Liver (tissue), 9 donors: Measurements from ENCODE around the gene CDH23. TPM values are rescaled to one million over a fixed set of nuclear protein-coding genes. Genes with fewer than 3 reads are reported as not detected.

Experiments
- DNase-seq: peaks from one replicate; pipeline ENCODE4 v3.0.0-alpha.2; 2017; ENCODE audit warnings: low spot score
- H3K27ac ChIP-seq, 2 donors: one replicate each; pipeline ENCODE4 v1.7.0; 2013; ENCODE audit warnings: inconsistent platforms in 2 of 2, low read length in 2 of 2, control low read depth in 1 of 2, low read depth in 1 of 2, mild to moderate bottlenecking in 1 of 2
- H3K27me3 ChIP-seq, 4 donors: one replicate each; pipeline versions ENCODE4 v1.6.1 to v1.7.0; 2013; ENCODE audit warnings: low read length in 3 of 4, inconsistent platforms in 1 of 4, mild to moderate bottlenecking in 1 of 4, moderate library complexity in 1 of 4; ENCODE audit not compliant: control insufficient read depth in 4 of 4, insufficient read depth in 4 of 4
- H3K36me3 ChIP-seq, 4 donors: one replicate each; pipeline versions ENCODE4 v1.6.1 to v1.7.0; 2013; ENCODE audit warnings: low read length in 3 of 4, mild to moderate bottlenecking in 3 of 4, low read depth in 1 of 4, moderate library complexity in 1 of 4; ENCODE audit not compliant: control insufficient read depth in 4 of 4, insufficient read depth in 3 of 4
- H3K4me1 ChIP-seq, 4 donors: one replicate each; pipeline versions ENCODE4 v1.6.1 to v1.7.0; 2013; ENCODE audit warnings: low read length in 3 of 4, mild to moderate bottlenecking in 3 of 4, moderate library complexity in 1 of 4; ENCODE audit not compliant: control insufficient read depth in 4 of 4, insufficient read depth in 4 of 4
- H3K4me3 ChIP-seq, 3 donors: one replicate each; pipeline versions ENCODE4 v1.6.1 to v1.7.0; 2013; ENCODE audit warnings: low read length in 3 of 3, control low read depth in 1 of 3, low read depth in 1 of 3, mild to moderate bottlenecking in 1 of 3
- H3K9ac ChIP-seq, 2 donors: one replicate each; pipeline ENCODE4 v1.7.0; 2013; ENCODE audit warnings: low read length in 2 of 2, mild to moderate bottlenecking in 2 of 2, moderate library complexity in 2 of 2, control low read depth in 1 of 2, low read depth in 1 of 2
- H3K9me3 ChIP-seq, 4 donors: one replicate each; pipeline versions ENCODE4 v1.6.1 to v1.7.0; 2013; ENCODE audit warnings: low read length in 3 of 4; ENCODE audit not compliant: control insufficient read depth in 4 of 4
- ATF3 ChIP-seq: IDR thresholded peaks from 2 replicates; pipeline ENCODE4 v1.6.1; 2016; ENCODE audit warnings: antibody characterized with exemption
- CTCF ChIP-seq: fragments of 150-350 bp; IDR thresholded peaks from 2 replicates; pipeline ENCODE4 v1.5.1; 2017; ENCODE audit warnings: improper control_type of control experiment, low read depth, low read length; ENCODE audit not compliant: missing input control
- EGR1 ChIP-seq, 2 donors: IDR thresholded peaks; 2 replicates each; pipeline ENCODE4 v1.6.1; 2016 to 2018; ENCODE audit warnings: antibody characterized with exemption in 2 of 2, low read depth in 2 of 2
- FOXA1 ChIP-seq: IDR thresholded peaks from 2 replicates; pipeline ENCODE4 v1.6.1; 2016; ENCODE audit warnings: antibody characterized with exemption
- FOXA2 ChIP-seq: IDR thresholded peaks from 2 replicates; pipeline ENCODE4 v1.6.1; 2016; ENCODE audit warnings: antibody characterized with exemption
- GABPA ChIP-seq, 2 donors: IDR thresholded peaks in 1 of 2; conservative IDR thresholded peaks in 1 of 2; 2 replicates each; pipeline ENCODE4 v1.6.1; 2016; ENCODE audit warnings: antibody characterized with exemption in 2 of 2, mild to moderate bottlenecking in 1 of 2, moderate library complexity in 1 of 2
- HNF4A ChIP-seq, 2 donors: conservative IDR thresholded peaks; 2 replicates each; pipeline ENCODE4 v1.6.1; 2016; ENCODE audit warnings: antibody characterized with exemption in 2 of 2, mild to moderate bottlenecking in 2 of 2
- HNF4G ChIP-seq: IDR thresholded peaks from 2 replicates; pipeline ENCODE4 v1.6.1; 2016; ENCODE audit warnings: antibody characterized with exemption
- JUND ChIP-seq, 2 donors: IDR thresholded peaks; 2 replicates each; pipeline ENCODE4 v1.6.1; 2016; ENCODE audit warnings: antibody characterized with exemption in 2 of 2
- NR2F2 ChIP-seq: IDR thresholded peaks from 2 replicates; pipeline ENCODE4 v1.6.1; 2016; ENCODE audit warnings: antibody characterized with exemption
- RAD21 ChIP-seq, 2 donors: IDR thresholded peaks; 2 replicates each; pipeline ENCODE4 v1.6.1; 2016; ENCODE audit warnings: antibody characterized with exemption in 2 of 2, mild to moderate bottlenecking in 2 of 2
- REST ChIP-seq: IDR thresholded peaks from 2 replicates; pipeline ENCODE4 v1.6.1; 2016; ENCODE audit warnings: antibody characterized with exemption, mild to moderate bottlenecking
- RXRA ChIP-seq, 2 donors: IDR thresholded peaks; 2 replicates each; pipeline ENCODE4 v1.6.1; 2017 to 2018; ENCODE audit warnings: antibody characterized with exemption in 2 of 2, mild to moderate bottlenecking in 1 of 2
- SP1 ChIP-seq: IDR thresholded peaks from 2 replicates; pipeline ENCODE4 v1.6.1; 2018; ENCODE audit warnings: antibody characterized with exemption, mild to moderate bottlenecking
- TAF1 ChIP-seq: conservative IDR thresholded peaks from 2 replicates; pipeline ENCODE4 v1.6.1; 2016; ENCODE audit warnings: antibody characterized with exemption, mild to moderate bottlenecking
- YY1 ChIP-seq: IDR thresholded peaks from 2 replicates; pipeline ENCODE4 v1.6.1; 2016; ENCODE audit warnings: antibody characterized with exemption, mild to moderate bottlenecking
- ZBTB33 ChIP-seq: IDR thresholded peaks from 2 replicates; pipeline ENCODE4 v1.6.1; 2016; ENCODE audit warnings: antibody characterized with exemption
- WGBS: extraction: QIAGEN DNeasy Blood & Tissue Kit; methylation state at CpG from one replicate; pipeline ENCODE4 v1.1.7; 2013; 5-methylcytosine and 5-hydroxymethylcytosine counted together
- polyA plus RNA-seq, 2 donors: library from polyadenylated mRNA; stranded (reverse) in 1 of 2; unstranded in 1 of 2; fragments of 200-250 nt in 1 of 2; fragments of >200 nt in 1 of 2; fragmentation: Nextera tagmentation in 1 of 2; extraction: Ambion mirVana in 1 of 2; gene quantifications; one replicate each; pipeline versions ENCODE4 v1.2.1 to v1.2.3, GENCODE V29; 2013 to 2015
- total RNA-seq, 2 donors: library from RNA; depleted of rRNA; stranded (reverse); fragments of >200 nt; gene quantifications; one replicate each; pipeline ENCODE4 v1.2.3, GENCODE V29; 2014
- TF ChIP-seq, protein P1 (sequence below): IDR thresholded peaks from 2 replicates; pipeline ENCODE4 v1.6.1; 2016; ENCODE audit warnings: antibody characterized with exemption
- donor health status: healthy.
- donor health status: healthy.
- donor health status: healthy.
- donor health status: healthy.
- donor health status: healthy.

The CDH23 gene
- total and polyA plus RNA-seq, 4 donors: 1.5 to 4.7 (median 3.4) TPM

DNA sequence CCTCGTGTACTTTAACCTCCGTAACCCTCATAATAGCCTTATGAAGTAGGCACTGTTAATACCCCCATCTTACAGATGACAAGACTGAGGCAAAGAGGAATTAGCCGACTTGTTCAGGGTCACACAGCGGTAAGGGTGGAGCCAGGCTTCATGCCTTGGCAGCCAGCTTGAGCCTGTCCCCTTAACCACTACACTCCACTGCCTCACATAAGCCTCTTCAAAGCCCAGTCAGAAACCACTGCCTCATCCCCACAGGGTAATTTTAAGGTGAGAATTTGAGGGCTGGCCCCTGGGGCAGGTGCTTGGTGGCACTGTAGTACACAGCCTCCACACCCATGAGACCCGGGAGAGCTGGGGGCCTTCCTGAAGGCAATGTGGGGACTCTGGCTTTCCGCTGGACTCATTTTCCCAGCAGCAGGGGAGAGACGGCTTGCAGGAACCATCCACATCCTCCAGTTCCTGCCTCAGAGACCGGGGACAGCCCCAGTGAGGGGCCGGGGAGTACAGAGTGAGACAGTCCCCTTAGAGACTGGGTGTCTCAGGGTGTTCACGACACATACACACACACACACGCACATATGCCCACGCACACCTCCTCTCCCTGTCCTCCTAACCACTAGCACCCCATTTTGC lies 330.5 kb downstream of the CDH23 start:
- H3K9me3 ChIP-seq: no peaks in the 10 kb centered on the region
- H3K9ac ChIP-seq: no peak overlapping the region
- peaks cover 0 to 8% (median 4%) of the 10 kb centered on the region in 4 donors for H3K4me1 ChIP-seq
- TF ChIP-seq GABPA (IDR thresholded peaks at IDR 0.05 in 1 of 2, conservative IDR thresholded peaks at IDR 0.05 in 1 of 2): no peak
- TF ChIP-seq FOXA1: no peak
- no peak for TF ChIP-seq ATF3
- TF ChIP-seq CTCF: no peak
- no peak for TF ChIP-seq REST
- no peak for TF ChIP-seq RAD21 (IDR thresholded peaks at IDR 0.05)
- no peak for TF ChIP-seq JUND (IDR thresholded peaks at IDR 0.05)
- no peak for TF ChIP-seq HNF4A (conservative IDR thresholded peaks at IDR 0.05)
- TF ChIP-seq SP1: no peak
- no peak for TF ChIP-seq TAF1
- no peak for TF ChIP-seq YY1
- no peak for TF ChIP-seq FOXA2
- TF ChIP-seq EGR1 (IDR thresholded peaks at IDR 0.05; ENCODE audit: low read depth in 2 of 2): no peak
- no peak for TF ChIP-seq RXRA (IDR thresholded peaks at IDR 0.05)
- no peak for TF ChIP-seq NR2F2
- no peak for TF ChIP-seq ZBTB33
- no peak for TF ChIP-seq HNF4G
- TF ChIP-seq, protein P1, sequence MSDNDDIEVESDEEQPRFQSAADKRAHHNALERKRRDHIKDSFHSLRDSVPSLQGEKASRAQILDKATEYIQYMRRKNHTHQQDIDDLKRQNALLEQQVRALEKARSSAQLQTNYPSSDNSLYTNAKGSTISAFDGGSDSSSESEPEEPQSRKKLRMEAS: no peak
- DNase-seq: no peak
- no peaks in the 10 kb centered on the region for H3K27me3 ChIP-seq
- no peaks in the 10 kb centered on the region for H3K36me3 ChIP-seq
- no peak overlapping the region for H3K4me3 ChIP-seq
- H3K27ac ChIP-seq: peak overlapping the region; percentile 66 to 67
- WGBS: 73% methylated on average over 12 of the region's 12 CpGs
